ENCODE measurements around the gene LIN9. TPM values are rescaled to one million over a fixed set of nuclear protein-coding genes. Genes with fewer than 3 reads are reported as not detected.

The LIN9 gene
- total RNA-seq, 4 donors from 2014 or later: 1.00 to 3.2 (median 2.3) TPM; not detected in 1

DNA sequence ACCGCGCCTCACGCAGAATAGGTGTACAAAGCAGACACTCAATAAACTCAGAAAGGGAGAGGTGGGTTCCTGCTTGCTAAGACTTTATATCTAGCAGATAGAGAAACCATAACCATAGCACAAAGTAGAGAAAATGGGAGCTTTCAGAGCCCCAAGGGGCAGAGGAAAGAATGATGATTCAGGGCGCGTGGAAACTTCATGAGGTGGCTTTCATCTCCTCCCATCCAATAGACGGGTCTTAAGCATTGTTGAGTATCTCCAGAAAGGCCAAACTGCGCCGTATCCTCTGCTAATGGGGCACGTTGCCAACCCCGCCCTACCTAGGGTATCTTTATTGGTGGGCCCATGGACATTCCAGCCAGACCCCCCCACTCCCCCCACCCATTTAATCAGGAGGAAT lies 86.3 kb downstream of the LIN9 start:
- Histone ChIP-seq H3K27me3 (peaks cover 38% of the 10 kb centered on the region), H3K4me3 (no peak overlapping the region), H3K4me1 (peaks cover 0 to 10% (median 8%) of the 10 kb centered on the region in 4 donors), H3K9me3 (no peaks in the 10 kb centered on the region), H3K27ac (no peak overlapping the region), H3K36me3 (no peaks in the 10 kb centered on the region)
- TF ChIP-seq EP300 (IDR thresholded peaks at IDR 0.05; ENCODE audit: low read depth) (no peak), POLR2A (IDR thresholded peaks at IDR 0.05) (no peak), POLR2AphosphoS5 (IDR thresholded peaks at IDR 0.05) (no peak)
- TF ChIP-seq, protein P1, sequence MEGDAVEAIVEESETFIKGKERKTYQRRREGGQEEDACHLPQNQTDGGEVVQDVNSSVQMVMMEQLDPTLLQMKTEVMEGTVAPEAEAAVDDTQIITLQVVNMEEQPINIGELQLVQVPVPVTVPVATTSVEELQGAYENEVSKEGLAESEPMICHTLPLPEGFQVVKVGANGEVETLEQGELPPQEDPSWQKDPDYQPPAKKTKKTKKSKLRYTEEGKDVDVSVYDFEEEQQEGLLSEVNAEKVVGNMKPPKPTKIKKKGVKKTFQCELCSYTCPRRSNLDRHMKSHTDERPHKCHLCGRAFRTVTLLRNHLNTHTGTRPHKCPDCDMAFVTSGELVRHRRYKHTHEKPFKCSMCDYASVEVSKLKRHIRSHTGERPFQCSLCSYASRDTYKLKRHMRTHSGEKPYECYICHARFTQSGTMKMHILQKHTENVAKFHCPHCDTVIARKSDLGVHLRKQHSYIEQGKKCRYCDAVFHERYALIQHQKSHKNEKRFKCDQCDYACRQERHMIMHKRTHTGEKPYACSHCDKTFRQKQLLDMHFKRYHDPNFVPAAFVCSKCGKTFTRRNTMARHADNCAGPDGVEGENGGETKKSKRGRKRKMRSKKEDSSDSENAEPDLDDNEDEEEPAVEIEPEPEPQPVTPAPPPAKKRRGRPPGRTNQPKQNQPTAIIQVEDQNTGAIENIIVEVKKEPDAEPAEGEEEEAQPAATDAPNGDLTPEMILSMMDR (IDR thresholded peaks at IDR 0.05): no peak
- WGBS, 2 donors (ENCODE audit: low coverage in 1 of 2): 92% methylated on average over 10 of the region's 10 CpGs; no CpG with 5 or more reads in 1 of the 2 donors
- in situ Hi-C loops (cut with MboI; ENCODE audit: low pct_ligation_motif_present in 1 of 4, low pct_unique_long_range_greater_than_20kb in 1 of 4, low sequenced_read_pairs in 3 of 4): loop anchor here in 1 of 4 donors (25.0 kb wide), 1 partner anchor 115 kb away; no protein-coding TSS in a partner anchor
- intact Hi-C loops (cut with DNase I; ENCODE audit: low total_unique reads): no loop called here
- DNase-seq: no peak

DNA sequence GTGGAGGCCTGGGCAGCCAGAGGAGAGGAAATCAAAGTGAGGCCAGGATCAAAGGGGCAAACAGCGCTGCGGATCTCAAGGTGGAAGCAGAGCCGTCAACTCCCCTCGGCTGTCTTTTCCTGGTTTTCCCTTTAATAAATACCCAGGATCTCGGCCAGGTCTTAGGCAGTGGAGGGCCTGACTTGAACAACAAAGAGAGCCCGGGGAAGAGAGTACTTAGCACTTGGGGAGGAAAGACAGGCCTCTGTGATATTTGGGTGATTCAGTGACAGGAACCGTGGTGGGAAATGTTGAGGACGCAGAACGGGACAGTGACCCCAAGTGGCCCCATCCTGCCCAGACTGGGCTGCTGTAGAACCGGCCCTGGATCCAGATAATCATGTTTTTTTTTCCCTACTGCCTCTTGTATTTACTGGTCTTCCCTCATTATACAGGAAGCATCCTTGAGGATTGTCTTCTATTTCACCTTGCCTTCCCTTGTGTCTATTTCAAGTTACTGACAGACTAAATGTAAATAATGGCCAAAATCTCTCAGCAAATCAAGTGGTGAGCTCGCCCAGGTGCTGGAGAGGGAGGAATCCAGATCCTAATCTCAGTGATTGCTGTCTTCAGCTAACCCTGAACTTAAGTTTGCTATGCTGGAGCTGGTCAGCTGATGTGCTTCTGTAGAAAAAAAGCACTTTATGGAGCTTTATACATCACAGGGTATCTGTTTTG lies 88.3 kb downstream of the LIN9 start:
- intact Hi-C loops (cut with DNase I; ENCODE audit: low total_unique reads): no loop called here
- TF ChIP-seq, protein P1 (IDR thresholded peaks at IDR 0.05): no peak
- TF ChIP-seq EP300 (IDR thresholded peaks at IDR 0.05; ENCODE audit: low read depth): no peak
- no peak for TF ChIP-seq POLR2A (IDR thresholded peaks at IDR 0.05)
- no peak for TF ChIP-seq POLR2AphosphoS5 (IDR thresholded peaks at IDR 0.05)
- no peak overlapping the region for H3K27ac ChIP-seq

DNA sequence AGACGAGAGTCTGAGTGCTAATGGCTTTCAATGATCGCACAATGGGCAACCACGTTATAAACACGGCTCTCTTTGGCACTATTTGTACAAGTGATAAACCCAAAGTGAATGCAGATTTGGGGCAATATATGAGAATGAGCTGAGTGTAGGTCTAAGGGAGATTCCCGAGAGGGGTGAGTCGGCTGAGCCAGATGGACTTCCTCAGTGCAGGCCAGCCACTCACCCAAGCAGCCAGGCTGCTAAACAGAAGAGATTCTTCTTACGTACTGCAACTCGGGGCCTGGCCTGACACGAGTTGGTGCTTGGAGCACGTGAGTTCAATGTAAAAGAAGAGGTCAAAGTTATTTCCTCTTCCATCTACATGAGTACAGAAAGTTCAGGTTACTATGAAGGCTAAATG lies 91.7 kb downstream of the LIN9 start:
- intact Hi-C loops (cut with DNase I; ENCODE audit: low total_unique reads) (no loop called here), in situ Hi-C loops (cut with MboI; ENCODE audit: low pct_ligation_motif_present in 1 of 4, low pct_unique_long_range_greater_than_20kb in 1 of 4, low sequenced_read_pairs in 3 of 4) (loop anchor here in 1 of 4 donors (25.0 kb wide), 1 partner anchor 120 kb away; no protein-coding TSS in a partner anchor)
- WGBS, 2 donors (ENCODE audit: low coverage in 1 of 2): 78 to 93% methylated on average over 4 to 10 of the region's 10 CpGs
- peaks cover 2% of the 10 kb centered on the region for H3K27me3 ChIP-seq
- H3K36me3 ChIP-seq: no peaks in the 10 kb centered on the region
- H3K4me1 ChIP-seq: no peaks in the 10 kb centered on the region
- no peak overlapping the region for H3K27ac ChIP-seq
- H3K4me3 ChIP-seq: no peak overlapping the region
- TF ChIP-seq POLR2AphosphoS5 (IDR thresholded peaks at IDR 0.05) (no peak), POLR2A (IDR thresholded peaks at IDR 0.05) (no peak), EP300 (IDR thresholded peaks at IDR 0.05; ENCODE audit: low read depth) (no peak)
- TF ChIP-seq, protein P1 (IDR thresholded peaks at IDR 0.05): no peak
- H3K9me3 ChIP-seq: no peaks in the 10 kb centered on the region
- DNase-seq: no peak

More for the DNA sequence above, 88.3 kb downstream of the LIN9 start:
- no peaks in the 10 kb centered on the region for H3K9me3 ChIP-seq
- H3K4me1 ChIP-seq: peaks cover 0 to 10% (median 8%) of the 10 kb centered on the region in 4 donors
- peaks cover 34% of the 10 kb centered on the region for H3K27me3 ChIP-seq
- 53 to 75% methylated on average over 6 to 11 of the region's 11 CpGs for WGBS, 2 donors (ENCODE audit: low coverage in 1 of 2)
- in situ Hi-C loops (cut with MboI; ENCODE audit: low pct_ligation_motif_present in 1 of 4, low pct_unique_long_range_greater_than_20kb in 1 of 4, low sequenced_read_pairs in 3 of 4): loop anchor here in 1 of 4 donors (25.0 kb wide), 1 partner anchor 117 kb away; no protein-coding TSS in a partner anchor
- DNase-seq: no peak
- no peaks in the 10 kb centered on the region for H3K36me3 ChIP-seq
- no peak overlapping the region for H3K4me3 ChIP-seq

DNA sequence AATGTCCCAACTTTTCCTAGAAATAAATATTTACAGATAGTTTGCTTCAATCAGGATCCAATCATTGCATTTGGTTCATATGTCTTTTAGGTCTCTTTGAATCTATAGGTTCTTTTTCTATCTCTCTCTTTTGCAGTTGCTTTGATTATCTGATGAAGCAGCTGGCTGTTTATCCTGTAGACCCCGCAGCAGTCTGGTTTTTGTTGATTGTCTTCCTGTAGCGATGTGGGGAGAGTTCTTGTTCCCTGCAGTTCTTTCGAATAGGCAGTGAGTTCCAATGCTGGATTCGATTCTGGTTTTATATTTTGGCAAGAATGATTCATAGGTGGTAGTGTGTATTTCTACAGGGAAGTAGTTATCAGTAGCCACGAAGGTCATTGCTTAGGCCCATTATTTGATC lies 92.9 kb downstream of the LIN9 start:
- Histone ChIP-seq H3K36me3 (no peaks in the 10 kb centered on the region), H3K9me3 (no peaks in the 10 kb centered on the region), H3K27ac (no peak overlapping the region), H3K4me3 (no peak overlapping the region), H3K4me1 (no peaks in the 10 kb centered on the region), H3K27me3 (no peaks in the 10 kb centered on the region)
- intact Hi-C loops (cut with DNase I; ENCODE audit: low total_unique reads): no loop called here
- in situ Hi-C loops (cut with MboI; ENCODE audit: low pct_ligation_motif_present in 1 of 4, low pct_unique_long_range_greater_than_20kb in 1 of 4, low sequenced_read_pairs in 3 of 4): loop anchor here in 1 of 4 donors (25.0 kb wide), 1 partner anchor 121 kb away; no protein-coding TSS in a partner anchor
- TF ChIP-seq POLR2AphosphoS5 (IDR thresholded peaks at IDR 0.05) (no peak), EP300 (IDR thresholded peaks at IDR 0.05; ENCODE audit: low read depth) (no peak), POLR2A (IDR thresholded peaks at IDR 0.05) (no peak)
- TF ChIP-seq, protein P1 (IDR thresholded peaks at IDR 0.05): no peak
- 55% methylated on average over 5 of the region's 5 CpGs; no CpG with 5 or more reads in 1 of the 2 donors for WGBS, 2 donors (ENCODE audit: low coverage in 1 of 2)
- DNase-seq: no peak
